OCI-LY7 (cell line): ENCODE results near the gene IL17REL.

ENCODE experiments used
- EZH2phosphoT487 ChIP-seq: fragments of 200-600 bp; sonication (generic); IDR thresholded peaks from 2 replicates; pipeline ENCODE4 v1.6.1; 2018; ENCODE audit warnings: low read depth, borderline replicate concordance, mild to moderate bottlenecking, mixed run types, antibody characterized with exemption, low read length, moderate library complexity, mixed read lengths
- TF ChIP-seq, protein P1 (sequence below): fragments of 200-600 bp; sonication (generic); conservative IDR thresholded peaks from 2 replicates; pipeline ENCODE4 v1.5.1; 2014; ENCODE audit warnings: mild to moderate bottlenecking, antibody characterized with exemption, low read length, moderate library complexity, mixed read lengths

DNA sequence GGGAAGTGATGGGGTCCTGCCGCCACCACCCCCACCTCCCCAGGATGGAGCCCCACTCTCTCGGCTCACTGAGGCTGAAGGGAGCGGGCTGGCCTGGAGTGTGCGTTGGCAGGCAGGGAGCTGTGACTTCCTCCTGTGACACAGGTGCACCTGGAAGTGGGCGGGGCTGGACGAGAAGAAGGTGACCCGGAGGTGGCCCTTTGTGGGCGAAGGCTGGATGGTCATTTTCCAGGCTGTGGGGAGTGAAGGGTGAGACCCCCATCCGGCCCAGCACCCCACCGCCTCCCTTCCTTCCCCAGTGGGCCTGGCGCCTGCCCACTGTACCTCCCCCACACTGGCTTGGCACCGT is 15.3 kb downstream of the IL17REL start:
- TF ChIP-seq, protein P1, sequence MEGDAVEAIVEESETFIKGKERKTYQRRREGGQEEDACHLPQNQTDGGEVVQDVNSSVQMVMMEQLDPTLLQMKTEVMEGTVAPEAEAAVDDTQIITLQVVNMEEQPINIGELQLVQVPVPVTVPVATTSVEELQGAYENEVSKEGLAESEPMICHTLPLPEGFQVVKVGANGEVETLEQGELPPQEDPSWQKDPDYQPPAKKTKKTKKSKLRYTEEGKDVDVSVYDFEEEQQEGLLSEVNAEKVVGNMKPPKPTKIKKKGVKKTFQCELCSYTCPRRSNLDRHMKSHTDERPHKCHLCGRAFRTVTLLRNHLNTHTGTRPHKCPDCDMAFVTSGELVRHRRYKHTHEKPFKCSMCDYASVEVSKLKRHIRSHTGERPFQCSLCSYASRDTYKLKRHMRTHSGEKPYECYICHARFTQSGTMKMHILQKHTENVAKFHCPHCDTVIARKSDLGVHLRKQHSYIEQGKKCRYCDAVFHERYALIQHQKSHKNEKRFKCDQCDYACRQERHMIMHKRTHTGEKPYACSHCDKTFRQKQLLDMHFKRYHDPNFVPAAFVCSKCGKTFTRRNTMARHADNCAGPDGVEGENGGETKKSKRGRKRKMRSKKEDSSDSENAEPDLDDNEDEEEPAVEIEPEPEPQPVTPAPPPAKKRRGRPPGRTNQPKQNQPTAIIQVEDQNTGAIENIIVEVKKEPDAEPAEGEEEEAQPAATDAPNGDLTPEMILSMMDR, result no peak
- TF ChIP-seq EZH2phosphoT487, result no peak
